HEK293 (cell line): ENCODE measurements around the gene AKAP6.

Source experiments
- CTCF ChIP-seq: fragments of 450-650 bp; formaldehyde crosslinking; IDR thresholded peaks from 2 replicates; pipeline ENCODE4 v1.5.1; 2016; ENCODE audit warnings: missing biosample characterization, missing genetic modification characterization
- PRDM4 ChIP-seq: fragments of 450-650 bp; formaldehyde crosslinking; IDR thresholded peaks from 2 replicates; pipeline ENCODE4 v1.5.1; 2017; ENCODE audit warnings: missing biosample characterization, missing genetic modification characterization
- ZNF266 ChIP-seq: fragments of 450-650 bp; formaldehyde crosslinking; IDR thresholded peaks from 2 replicates; pipeline ENCODE4 v1.5.1; 2016; ENCODE audit warnings: missing biosample characterization, missing genetic modification characterization, low read depth
- ZNF341 ChIP-seq: fragments of 450-650 bp; formaldehyde crosslinking; IDR thresholded peaks from 2 replicates; pipeline ENCODE4; 2016; ENCODE audit warnings: low read depth, missing biosample characterization, missing genetic modification characterization
- ZSCAN4 ChIP-seq: fragments of 450-650 bp; formaldehyde crosslinking; IDR thresholded peaks from 2 replicates; pipeline ENCODE4 v1.5.1; 2017; ENCODE audit warnings: missing biosample characterization, missing genetic modification characterization

GRCh38 chr14:32701475-32701874 is 372.4 kb downstream of the AKAP6 start:
- TF ChIP-seq CTCF: no peak
- no peak for TF ChIP-seq PRDM4 (tag by site-specific recombination)
- no peak for TF ChIP-seq ZSCAN4 (tag by site-specific recombination)
- TF ChIP-seq ZNF341 (tag by site-specific recombination): no peak
- TF ChIP-seq ZNF266: no peak
